K562 (cell line): Measurements from ENCODE around the gene POLK. TPM values are rescaled to one million over a fixed set of nuclear protein-coding genes. Genes with fewer than 3 reads are reported as not detected.

Experiments
- ATAC-seq: fragments of 200-7000 bp; cut with Tn5 transposase; 3 replicates; pipeline ENCODE4 v1.9.1; 2020; ENCODE audit warnings: moderate library complexity
- BruUV-seq: library from RNA; stranded (reverse); fragments of 400-500 nt; replicated peaks from 2 replicates; lab custom pipeline; 2021; lab: Mats Ljungman, UMichigan
- CTCF ChIA-PET: fragments of 300-600 bp; formaldehyde crosslinking; extraction: SDS; loops from one replicate; lab custom pipeline; 2021; ENCODE audit warnings: low intra/inter-chr PET ratio; lab: Yijun Ruan, JAX
- POLR2A ChIA-PET: fragments of 300-600, 350-650 bp; sonication (Branson Sonifier 250); formaldehyde crosslinking; extraction: SDS; loops from one replicate; lab custom pipeline; 2021; ENCODE audit warnings: antibody characterized with exemption, inconsistent platforms; lab: Yijun Ruan, JAX
- DNase-seq, 4 experiments: peaks; one replicate each; pipeline versions ENCODE4 v3.0.0 to v3.0.0-alpha.2; 2011 to 2018; ENCODE audit warnings: low spot score in 3 of 4, mixed read lengths in 3 of 4; ENCODE audit errors: extremely low read depth in 1 of 4
- FAIRE-seq: peaks from 2 replicates; lab custom pipeline; 2011; peaks lifted over from hg19 to GRCh38; lab: Jason Lieb, UNC
- H2AFZ ChIP-seq: 2 replicates; pipeline ENCODE4 v1.6.0; 2011; ENCODE audit warnings: low read depth, low read length, control low read depth, inconsistent platforms
- H3K27ac ChIP-seq: fragments of 200-600 bp; 3 replicates; pipeline ENCODE4 v1.8.0; 2011; ENCODE audit warnings: low read depth, mild to moderate bottlenecking, control low read depth, inconsistent platforms, low read length, moderate library complexity, mixed read lengths; ENCODE audit errors: extremely low read depth
- H3K27me3 ChIP-seq, 2 experiments: fragments of 300-600 bp in 1 of 2; 2 replicates in 1 of 2; 3 replicates in 1 of 2; pipeline versions ENCODE4 v1.6.0 to v1.8.0; 2011; ENCODE audit warnings: inconsistent platforms in 2 of 2, low read length in 2 of 2, mild to moderate bottlenecking in 1 of 2, mixed read lengths in 1 of 2, moderate library complexity in 1 of 2; ENCODE audit not compliant: control insufficient read depth in 2 of 2, insufficient read depth in 2 of 2
- H3K36me3 ChIP-seq: fragments of 300-600 bp; 3 replicates; pipeline ENCODE4 v1.8.0; 2011; ENCODE audit warnings: mild to moderate bottlenecking, low read length, inconsistent platforms; ENCODE audit not compliant: control insufficient read depth, insufficient read depth
- H3K4me1 ChIP-seq, 2 experiments: fragments of 200-600 bp in 1 of 2; replicated peaks in 1 of 2; 2 replicates in 1 of 2; 3 replicates in 1 of 2; pipeline versions ENCODE4 v1.5.1 to v1.8.0; 2011; ENCODE audit warnings: inconsistent platforms in 2 of 2, low read length in 2 of 2, mild to moderate bottlenecking in 1 of 2, mixed read lengths in 1 of 2, moderate library complexity in 1 of 2; ENCODE audit not compliant: control insufficient read depth in 2 of 2, insufficient read depth in 2 of 2
- H3K4me2 ChIP-seq: 2 replicates; pipeline ENCODE4 v1.6.1; 2011; ENCODE audit warnings: low read length, control low read depth, inconsistent platforms, mixed read lengths; ENCODE audit not compliant: insufficient read depth
- H3K4me3 ChIP-seq: fragments of 200-600 bp; sonication (generic), shearing (Covaris generic); 2 replicates; pipeline ENCODE4 v1.5.1; 2016; ENCODE audit warnings: control low read depth, inconsistent platforms
- H3K79me2 ChIP-seq: fragments of 200-600 bp; 3 replicates; pipeline ENCODE4 v1.8.0; 2011; ENCODE audit warnings: low read length, inconsistent platforms; ENCODE audit not compliant: control insufficient read depth, insufficient read depth
- H3K9ac ChIP-seq, 2 experiments: 2 replicates each; pipeline versions ENCODE4 v1.6.0 to v1.6.1; 2011; ENCODE audit warnings: low read depth in 2 of 2, low read length in 2 of 2, control low read depth in 1 of 2, inconsistent platforms in 1 of 2, mild to moderate bottlenecking in 1 of 2, mixed read lengths in 1 of 2; ENCODE audit not compliant: insufficient read depth in 1 of 2
- H3K9me1 ChIP-seq: one replicate; pipeline ENCODE4 v1.6.0; 2011; ENCODE audit warnings: inconsistent platforms, mild to moderate bottlenecking, low read length, moderate library complexity; ENCODE audit not compliant: control insufficient read depth, insufficient read depth
- H3K9me3 ChIP-seq: replicated peaks from 2 replicates; pipeline ENCODE4 v1.5.1; 2011; ENCODE audit warnings: low read depth, low read length, inconsistent platforms; ENCODE audit not compliant: control insufficient read depth, insufficient read depth
- H4K20me1 ChIP-seq: replicated peaks from 2 replicates; pipeline ENCODE4 v1.6.1; 2011; ENCODE audit warnings: low read length, inconsistent platforms, mixed read lengths; ENCODE audit not compliant: control insufficient read depth, insufficient read depth
- CBFA2T2 ChIP-seq: fragments of 450-650 bp; conservative IDR thresholded peaks from 2 replicates; pipeline ENCODE4 v1.6.1; 2017; ENCODE audit warnings: mild to moderate bottlenecking
- CXXC5 ChIP-seq: fragments of 250-450 bp; sonication (Bioruptor Pico); IDR thresholded peaks from 2 replicates; pipeline ENCODE4 v1.8.0; 2022; ENCODE audit warnings: inconsistent platforms, mild to moderate bottlenecking, moderate library complexity
- ELF2 ChIP-seq: fragments of 250-450 bp; sonication (Bioruptor Pico); IDR thresholded peaks from 2 replicates; pipeline ENCODE4 v1.5.0; 2021; ENCODE audit warnings: mild to moderate bottlenecking
- ETV5 ChIP-seq: sonication (generic); formaldehyde crosslinking; IDR thresholded peaks from 2 replicates; pipeline ENCODE4 v1.4.0; 2020; ENCODE audit warnings: low read depth, mild to moderate bottlenecking, missing genetic modification reagents
- MEF2A ChIP-seq: IDR thresholded peaks from 2 replicates; pipeline ENCODE4 v1.6.1; 2011; ENCODE audit warnings: low read depth, mild to moderate bottlenecking, low read length, moderate library complexity; ENCODE audit not compliant: control insufficient read depth
- POLR3A ChIP-seq: IDR thresholded peaks from 2 replicates; pipeline ENCODE4 v1.6.1; 2011; ENCODE audit warnings: borderline replicate concordance, mild to moderate bottlenecking, moderate library complexity; ENCODE audit not compliant: insufficient read length, insufficient read depth; ENCODE audit errors: extremely low read depth
- SMAD2 ChIP-seq: fragments of 150-350 bp; IDR thresholded peaks from 2 replicates; pipeline ENCODE4 v1.6.1; 2014; ENCODE audit warnings: low read depth, mild to moderate bottlenecking, low read length
- SMC3 ChIP-seq: conservative IDR thresholded peaks from 2 replicates; pipeline ENCODE4 v1.6.1; 2011; ENCODE audit warnings: low read depth, low read length, improper control_type of control experiment; ENCODE audit not compliant: insufficient read depth
- STAG1 ChIP-seq: sonication (generic); formaldehyde crosslinking; IDR thresholded peaks from 2 replicates; pipeline ENCODE4 v1.5.0; 2020; ENCODE audit warnings: missing genetic modification reagents, borderline replicate concordance
- TAF9B ChIP-seq: fragments of 450-650 bp; IDR thresholded peaks from 2 replicates; pipeline ENCODE4 v1.6.1; 2018; ENCODE audit warnings: mild to moderate bottlenecking; ENCODE audit not compliant: partially characterized antibody
- ZNF197 ChIP-seq: fragments of 200-800 bp; sonication (Bioruptor generic); IDR thresholded peaks from 2 replicates; pipeline ENCODE4 v1.6.1; 2016; ENCODE audit warnings: low read depth, missing genetic modification characterization, missing compliant biosample characterization
- ZNF24 ChIP-seq: fragments of 450-650 bp; IDR thresholded peaks from 2 replicates; pipeline ENCODE4 v1.6.1; 2016
- ZNF584 ChIP-seq: fragments of 200-800 bp; sonication (Bioruptor generic); IDR thresholded peaks from 2 replicates; pipeline ENCODE4 v1.6.1; 2016; ENCODE audit warnings: low read depth, mild to moderate bottlenecking, missing genetic modification characterization, missing compliant biosample characterization
- WGBS: fragments of 100-300 bp; shearing (Covaris generic); methylation state at CpG from one replicate; pipeline ENCODE4 v1.1.6; 2016; ENCODE audit warnings: low coverage, mixed read lengths; ENCODE audit not compliant: insufficient coverage; ENCODE audit errors: missing lambda C conversion rate; 5-methylcytosine and 5-hydroxymethylcytosine counted together
- in situ Hi-C: fragments of 300-500 bp; cut with MboI; formaldehyde crosslinking; loops from 4 replicates; pipeline ENCODE4 v1.15.0; 2018; ENCODE audit warnings: inconsistent platforms, mixed read lengths
- intact Hi-C: fragments of 100-400 bp; cut with micrococcal nuclease; formaldehyde crosslinking; loops from 2 replicates; pipeline ENCODE4 v1.14.2; 2022
- polyA plus RNA-seq, 8 experiments: library from polyadenylated mRNA; depleted of rRNA in 4 of 8; stranded (reverse) in 5 of 8; unstranded in 3 of 8; fragments of >200 nt; fragmentation: Nextera tagmentation in 2 of 8; fragmentation: Illumina TruSeq in 1 of 8; extraction: Ambion mirVana in 2 of 8; extraction: Trizol in 1 of 8; gene quantifications; 2 replicates each; pipeline versions ENCODE4 v1.2.1 to v1.2.3, GENCODE V29; 2011 to 2014; ENCODE audit warnings: inconsistent platforms in 1 of 8, missing spikeins in 1 of 8
- total RNA-seq, 7 experiments: library from RNA; depleted of rRNA in 6 of 7; stranded (reverse); fragments of >200 nt in 6 of 7; fragmentation: Illumina TruSeq in 2 of 7; extraction: Trizol in 2 of 7; gene quantifications; 2 replicates each; pipeline versions ENCODE4 v1.2.1 to v1.2.3, GENCODE V29; 2011 to 2021; ENCODE audit warnings: low replicate concordance in 1 of 7
- TF ChIP-seq, protein P1 (sequence below): fragments of 200-800 bp; sonication (Bioruptor generic); IDR thresholded peaks from 2 replicates; pipeline ENCODE4 v1.6.1; 2017; ENCODE audit warnings: missing genetic modification characterization, missing compliant biosample characterization
- TF ChIP-seq, protein P2 (sequence below), 2 experiments: fragments of 150-350 bp in 1 of 2; IDR thresholded peaks; 2 replicates each; pipeline ENCODE4 v1.6.1; 2012 to 2016; ENCODE audit warnings: low read depth in 2 of 2, low read length in 2 of 2, mild to moderate bottlenecking in 1 of 2, moderate library complexity in 1 of 2
- TF ChIP-seq, protein P3 (sequence below): sonication (generic); formaldehyde crosslinking; IDR thresholded peaks from 2 replicates; pipeline ENCODE4 v1.8.1; 2022; ENCODE audit warnings: missing genetic modification reagents

POLK gene
- total and polyA plus RNA-seq, 9 of the 15 experiments (the other 6 are each of a cell fraction or from before 2014, with no cell fraction given), result 6.1 to 31.6 (median 16.5) TPM

DNA sequence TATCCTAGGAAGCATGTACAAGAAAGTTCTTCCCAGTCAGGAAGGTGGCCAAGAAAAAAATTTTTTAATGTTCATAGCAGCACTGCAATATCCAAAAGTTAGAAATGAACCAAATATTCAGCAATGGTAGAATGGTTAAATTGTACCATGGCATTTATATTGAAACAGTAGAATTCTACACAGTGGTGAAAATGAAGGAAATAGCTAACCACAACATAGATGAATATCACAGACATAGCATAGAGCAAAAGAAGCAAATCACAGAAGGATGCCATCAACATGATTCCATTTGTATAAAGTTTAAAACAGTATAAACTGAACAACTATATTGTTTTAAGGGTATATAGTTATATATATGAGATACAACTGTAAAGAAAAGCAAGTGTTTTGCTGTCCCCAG lies 88.8 kb downstream of the POLK start (continued):
- TF ChIP-seq, protein P1, sequence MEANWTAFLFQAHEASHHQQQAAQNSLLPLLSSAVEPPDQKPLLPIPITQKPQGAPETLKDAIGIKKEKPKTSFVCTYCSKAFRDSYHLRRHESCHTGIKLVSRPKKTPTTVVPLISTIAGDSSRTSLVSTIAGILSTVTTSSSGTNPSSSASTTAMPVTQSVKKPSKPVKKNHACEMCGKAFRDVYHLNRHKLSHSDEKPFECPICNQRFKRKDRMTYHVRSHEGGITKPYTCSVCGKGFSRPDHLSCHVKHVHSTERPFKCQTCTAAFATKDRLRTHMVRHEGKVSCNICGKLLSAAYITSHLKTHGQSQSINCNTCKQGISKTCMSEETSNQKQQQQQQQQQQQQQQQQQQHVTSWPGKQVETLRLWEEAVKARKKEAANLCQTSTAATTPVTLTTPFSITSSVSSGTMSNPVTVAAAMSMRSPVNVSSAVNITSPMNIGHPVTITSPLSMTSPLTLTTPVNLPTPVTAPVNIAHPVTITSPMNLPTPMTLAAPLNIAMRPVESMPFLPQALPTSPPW (CRISPR knock-in tag), result no peak

DNA sequence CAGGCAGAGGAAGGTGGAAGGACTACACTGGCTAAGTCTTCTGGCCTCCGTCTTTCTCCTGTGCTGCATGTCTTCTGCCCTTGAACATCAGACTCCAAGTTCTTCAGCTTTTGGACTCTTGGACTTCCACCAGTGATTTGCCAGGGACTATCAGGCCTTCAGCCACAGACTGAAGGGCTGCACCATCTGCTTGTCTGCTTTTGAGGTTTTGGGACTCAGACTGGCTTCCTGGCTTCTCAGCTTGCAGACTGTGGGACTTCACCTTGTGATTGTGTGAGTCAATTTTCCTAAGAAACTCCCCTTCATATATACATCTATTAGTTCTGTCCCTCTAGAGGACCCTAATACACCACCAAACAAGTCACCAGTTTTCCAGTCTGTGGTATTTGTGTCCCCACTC lies 89.9 kb downstream of the POLK start:
- no peak overlapping the region for H2AFZ ChIP-seq
- H3K9me3 ChIP-seq, result no peaks in the 10 kb centered on the region
- intact Hi-C loops, result no loop called here
- no peak for FAIRE-seq
- H3K27me3 ChIP-seq, result no peaks in the 10 kb centered on the region
- CTCF ChIA-PET, result no interaction called here
- H3K9ac ChIP-seq, result no peak overlapping the region
- in situ Hi-C loops, result no loop called here
- H3K27ac ChIP-seq, result no peak overlapping the region
- H3K9me1 ChIP-seq, result no peaks in the 10 kb centered on the region
- 100% methylated on average over 1 of the region's 1 CpG for WGBS
- POLR2A ChIA-PET, result no interaction called here
- ATAC-seq, result no peak
- no TSS peak for BruUV-seq
- peaks cover 0 to 11% of the 10 kb centered on the region in 2 experiments; a peak in 2 of 5 replicates for H3K4me1 ChIP-seq
- H3K4me3 ChIP-seq, result no peak overlapping the region
- peaks cover 22% of the 10 kb centered on the region for H3K36me3 ChIP-seq
- no peak for DNase-seq
- no peak overlapping the region for H3K4me2 ChIP-seq
- H3K79me2 ChIP-seq, result no peaks in the 10 kb centered on the region
- no peaks in the 10 kb centered on the region for H4K20me1 ChIP-seq
- TF ChIP-seq SMC3 (no peak), TAF9B (no peak), SMAD2 (no peak), STAG1 (no peak), ZNF24 (no peak), ZNF584 (CRISPR knock-in tag) (no peak), ZNF197 (no peak), ETV5 (CRISPR knock-in tag) (no peak), MEF2A (no peak), CBFA2T2 (no peak), ELF2 (CRISPR knock-in tag) (no peak), CXXC5 (CRISPR knock-in tag) (no peak), POLR3A (no peak)
- TF ChIP-seq, protein P2, sequence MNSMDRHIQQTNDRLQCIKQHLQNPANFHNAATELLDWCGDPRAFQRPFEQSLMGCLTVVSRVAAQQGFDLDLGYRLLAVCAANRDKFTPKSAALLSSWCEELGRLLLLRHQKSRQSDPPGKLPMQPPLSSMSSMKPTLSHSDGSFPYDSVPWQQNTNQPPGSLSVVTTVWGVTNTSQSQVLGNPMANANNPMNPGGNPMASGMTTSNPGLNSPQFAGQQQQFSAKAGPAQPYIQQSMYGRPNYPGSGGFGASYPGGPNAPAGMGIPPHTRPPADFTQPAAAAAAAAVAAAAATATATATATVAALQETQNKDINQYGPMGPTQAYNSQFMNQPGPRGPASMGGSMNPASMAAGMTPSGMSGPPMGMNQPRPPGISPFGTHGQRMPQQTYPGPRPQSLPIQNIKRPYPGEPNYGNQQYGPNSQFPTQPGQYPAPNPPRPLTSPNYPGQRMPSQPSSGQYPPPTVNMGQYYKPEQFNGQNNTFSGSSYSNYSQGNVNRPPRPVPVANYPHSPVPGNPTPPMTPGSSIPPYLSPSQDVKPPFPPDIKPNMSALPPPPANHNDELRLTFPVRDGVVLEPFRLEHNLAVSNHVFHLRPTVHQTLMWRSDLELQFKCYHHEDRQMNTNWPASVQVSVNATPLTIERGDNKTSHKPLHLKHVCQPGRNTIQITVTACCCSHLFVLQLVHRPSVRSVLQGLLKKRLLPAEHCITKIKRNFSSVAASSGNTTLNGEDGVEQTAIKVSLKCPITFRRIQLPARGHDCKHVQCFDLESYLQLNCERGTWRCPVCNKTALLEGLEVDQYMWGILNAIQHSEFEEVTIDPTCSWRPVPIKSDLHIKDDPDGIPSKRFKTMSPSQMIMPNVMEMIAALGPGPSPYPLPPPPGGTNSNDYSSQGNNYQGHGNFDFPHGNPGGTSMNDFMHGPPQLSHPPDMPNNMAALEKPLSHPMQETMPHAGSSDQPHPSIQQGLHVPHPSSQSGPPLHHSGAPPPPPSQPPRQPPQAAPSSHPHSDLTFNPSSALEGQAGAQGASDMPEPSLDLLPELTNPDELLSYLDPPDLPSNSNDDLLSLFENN (IDR thresholded peaks at IDR 0.05; ENCODE audit: low read depth in 2 of 2, low read length in 2 of 2), result no peak
- TF ChIP-seq, protein P3, sequence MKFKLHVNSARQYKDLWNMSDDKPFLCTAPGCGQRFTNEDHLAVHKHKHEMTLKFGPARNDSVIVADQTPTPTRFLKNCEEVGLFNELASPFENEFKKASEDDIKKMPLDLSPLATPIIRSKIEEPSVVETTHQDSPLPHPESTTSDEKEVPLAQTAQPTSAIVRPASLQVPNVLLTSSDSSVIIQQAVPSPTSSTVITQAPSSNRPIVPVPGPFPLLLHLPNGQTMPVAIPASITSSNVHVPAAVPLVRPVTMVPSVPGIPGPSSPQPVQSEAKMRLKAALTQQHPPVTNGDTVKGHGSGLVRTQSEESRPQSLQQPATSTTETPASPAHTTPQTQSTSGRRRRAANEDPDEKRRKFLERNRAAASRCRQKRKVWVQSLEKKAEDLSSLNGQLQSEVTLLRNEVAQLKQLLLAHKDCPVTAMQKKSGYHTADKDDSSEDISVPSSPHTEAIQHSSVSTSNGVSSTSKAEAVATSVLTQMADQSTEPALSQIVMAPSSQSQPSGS (CRISPR knock-in tag), result no peak
